Astrocyte of the cerebellum (primary cell): ENCODE results near the gene SPEF1.

Source experiments
- DNase-seq: peaks from one replicate; pipeline ENCODE4 v3.0.0-alpha.2; 2011; ENCODE audit warnings: low read depth
- H3K4me3 ChIP-seq: 2 replicates; pipeline ENCODE4 v1.5.1; 2011; ENCODE audit warnings: mild to moderate bottlenecking, low read depth, low read length, moderate library complexity
- in situ Hi-C: cut with HindIII; loops from 2 replicates; pipeline ENCODE4 v1.10.0; 2017; ENCODE audit warnings: low sequenced_read_pairs
- TF ChIP-seq, protein P1 (sequence below): IDR thresholded peaks from 2 replicates; pipeline ENCODE4 v1.5.1; 2012; ENCODE audit warnings: low read length, low read depth, moderate library complexity, mild to moderate bottlenecking; ENCODE audit errors: missing control alignments

SPEF1 gene

GRCh38 chr20:3738111-3739053, 42.9 kb downstream of the SPEF1 start:
- in situ Hi-C loops: no loop called here
- H3K4me3 ChIP-seq: no peak overlapping the region
- TF ChIP-seq, protein P1, sequence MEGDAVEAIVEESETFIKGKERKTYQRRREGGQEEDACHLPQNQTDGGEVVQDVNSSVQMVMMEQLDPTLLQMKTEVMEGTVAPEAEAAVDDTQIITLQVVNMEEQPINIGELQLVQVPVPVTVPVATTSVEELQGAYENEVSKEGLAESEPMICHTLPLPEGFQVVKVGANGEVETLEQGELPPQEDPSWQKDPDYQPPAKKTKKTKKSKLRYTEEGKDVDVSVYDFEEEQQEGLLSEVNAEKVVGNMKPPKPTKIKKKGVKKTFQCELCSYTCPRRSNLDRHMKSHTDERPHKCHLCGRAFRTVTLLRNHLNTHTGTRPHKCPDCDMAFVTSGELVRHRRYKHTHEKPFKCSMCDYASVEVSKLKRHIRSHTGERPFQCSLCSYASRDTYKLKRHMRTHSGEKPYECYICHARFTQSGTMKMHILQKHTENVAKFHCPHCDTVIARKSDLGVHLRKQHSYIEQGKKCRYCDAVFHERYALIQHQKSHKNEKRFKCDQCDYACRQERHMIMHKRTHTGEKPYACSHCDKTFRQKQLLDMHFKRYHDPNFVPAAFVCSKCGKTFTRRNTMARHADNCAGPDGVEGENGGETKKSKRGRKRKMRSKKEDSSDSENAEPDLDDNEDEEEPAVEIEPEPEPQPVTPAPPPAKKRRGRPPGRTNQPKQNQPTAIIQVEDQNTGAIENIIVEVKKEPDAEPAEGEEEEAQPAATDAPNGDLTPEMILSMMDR: no peak
- no peak for DNase-seq

DNA sequence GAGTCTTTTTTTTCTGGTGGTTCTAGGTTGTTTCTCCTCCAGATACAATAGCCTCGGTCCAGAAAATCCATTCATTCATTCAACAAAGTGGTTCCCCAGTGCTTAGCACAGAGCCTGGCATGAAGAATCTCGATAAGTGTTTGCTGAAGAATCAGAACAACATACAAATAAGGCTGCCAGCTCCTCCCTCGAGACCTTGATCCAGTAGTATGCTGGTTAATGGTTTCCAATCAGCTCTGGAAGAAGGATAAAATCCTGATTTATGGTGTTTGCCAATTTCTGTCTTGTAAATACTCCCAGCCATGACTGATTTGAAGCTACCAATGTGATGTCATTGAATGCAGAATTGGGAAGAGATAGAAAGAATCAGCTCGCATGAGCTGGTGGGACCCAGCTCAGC, 45.5 kb downstream of the SPEF1 start:
- in situ Hi-C loops: no loop called here
- TF ChIP-seq, protein P1: no peak
- no peak overlapping the region for H3K4me3 ChIP-seq
- DNase-seq: no peak

DNA sequence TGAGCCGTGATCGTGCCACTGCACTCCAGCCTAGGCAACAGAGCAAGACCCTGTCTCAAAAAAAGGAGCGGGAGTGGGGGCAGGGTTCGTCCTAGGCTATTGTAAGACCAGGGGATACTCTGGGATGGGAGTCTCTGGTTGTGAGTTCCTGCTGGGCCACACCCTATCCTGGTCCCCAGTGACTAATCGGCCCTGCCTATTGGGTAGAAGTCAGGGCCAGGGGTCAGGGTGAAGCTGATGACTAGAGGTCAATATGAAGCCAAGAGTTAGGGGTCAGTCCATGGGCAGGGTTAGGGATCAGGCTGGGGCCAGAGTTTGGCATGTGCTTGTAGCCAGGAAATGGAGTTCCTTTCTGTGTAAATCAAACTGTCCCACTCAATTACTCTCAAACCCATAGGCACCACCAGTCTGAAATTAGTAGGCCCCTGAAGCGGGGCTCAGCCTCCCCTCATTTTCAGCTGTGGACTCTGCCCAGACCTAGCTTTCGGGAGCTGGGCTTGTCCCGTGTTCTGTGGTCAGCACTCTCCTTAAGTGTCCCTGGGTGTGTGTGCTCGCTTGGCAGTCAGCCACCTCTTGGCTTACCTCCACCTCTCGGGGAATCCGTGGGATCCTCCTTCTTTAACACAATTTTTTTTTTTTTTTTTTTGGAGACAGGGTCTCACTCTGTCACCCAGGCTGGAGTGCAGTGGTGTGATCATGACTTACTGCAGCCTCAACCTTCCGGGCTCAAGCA, 47.0 kb downstream of the SPEF1 start:
- TF ChIP-seq, protein P1: no peak
- H3K4me3 ChIP-seq: no peak overlapping the region
- DNase-seq: no peak
- in situ Hi-C loops: no loop called here

DNA sequence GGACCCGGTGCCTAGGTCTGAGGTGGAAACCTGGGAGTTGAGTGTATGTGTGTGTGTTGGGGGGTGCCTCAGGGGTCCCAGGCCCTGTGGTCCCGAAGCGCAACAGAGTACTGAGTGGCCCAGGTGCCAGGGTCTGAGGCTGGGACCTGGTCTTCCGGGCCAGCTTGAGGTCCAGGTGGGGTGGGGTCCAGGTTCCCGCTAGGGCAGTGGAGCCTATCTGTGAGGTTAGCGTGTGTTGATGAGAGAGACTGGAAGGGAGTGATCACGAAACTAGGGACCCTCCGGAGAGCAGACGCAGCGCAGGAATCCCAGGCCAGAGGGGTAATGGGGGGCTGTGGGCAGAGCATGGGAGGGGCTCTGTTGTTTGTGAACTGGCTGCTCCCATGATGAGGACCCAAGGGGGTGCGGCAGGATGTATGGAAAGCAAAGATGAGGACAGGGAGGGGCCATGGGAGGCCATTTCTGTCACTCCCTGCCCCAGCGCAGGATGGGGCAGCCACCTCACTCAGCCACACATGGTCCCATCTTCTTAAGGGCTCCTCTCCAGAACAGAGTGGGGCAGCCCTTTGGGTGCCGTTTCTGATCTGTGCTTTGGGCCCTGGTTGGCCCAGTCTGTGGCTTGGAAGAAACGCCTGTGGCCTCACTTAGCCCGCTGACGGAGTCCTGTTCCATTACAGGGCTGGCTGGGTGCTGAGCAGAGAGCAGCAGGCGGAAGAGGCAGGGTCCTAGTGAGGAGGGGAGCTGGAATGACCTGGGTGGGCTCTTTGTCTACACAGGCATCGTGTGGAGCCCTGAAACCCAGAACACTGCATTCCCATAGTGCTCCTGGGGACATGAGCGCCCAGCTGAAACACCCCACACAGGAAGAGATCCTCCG, 47.9 kb downstream of the SPEF1 start:
- H3K4me3 ChIP-seq: no peak overlapping the region
- TF ChIP-seq, protein P1: no peak
- in situ Hi-C loops: no loop called here
- no peak for DNase-seq

DNA sequence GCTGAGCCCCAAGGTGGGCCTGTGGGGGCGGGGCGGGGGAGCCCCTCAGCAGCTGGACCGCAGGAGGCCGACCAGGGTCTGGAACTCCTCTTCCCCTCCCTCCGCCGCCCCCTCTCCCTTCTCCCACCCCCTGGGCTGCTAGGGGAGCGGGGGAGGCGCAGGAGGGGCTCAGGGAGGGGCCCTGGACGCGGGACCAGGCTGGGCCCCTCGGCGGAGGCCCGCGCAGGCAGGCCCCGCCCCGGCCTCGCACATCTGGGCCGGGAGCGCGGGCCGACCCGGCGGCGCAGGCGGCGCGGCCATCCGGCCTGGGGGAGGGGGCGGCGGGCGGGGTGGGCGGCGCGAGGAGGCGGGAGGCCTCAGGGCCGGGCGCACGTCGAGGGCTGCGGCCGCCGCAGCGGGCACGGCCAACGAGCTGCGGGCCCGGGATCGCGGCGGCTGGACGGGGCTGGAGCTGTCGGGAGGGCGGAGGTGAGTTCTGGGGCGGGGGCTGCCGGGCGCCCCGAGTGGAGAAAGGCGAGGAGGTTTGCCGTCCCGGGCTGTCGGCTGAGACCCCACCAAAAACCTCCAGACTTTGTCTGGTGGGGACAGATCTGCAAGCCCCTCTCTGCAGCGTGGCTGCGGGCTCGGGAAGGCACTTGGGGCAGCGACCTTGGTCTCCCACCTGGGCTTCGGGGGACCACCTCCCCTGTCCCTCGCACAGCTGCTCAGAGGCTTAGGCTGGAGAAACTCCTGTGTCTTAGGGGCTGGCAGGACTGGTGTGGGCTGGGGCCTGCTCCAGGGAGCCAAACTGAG, 48.7 kb downstream of the SPEF1 start, which contains the start of gene HSPA12B:
HSPA12B (plus strand) TSS at position 359 of the 792 bp plus-strand sequence. CDS start 5,990 bp downstream, outside the sequence.
- TF ChIP-seq, protein P1: no peak
- no peak within 1 kb of the TSS for H3K4me3 ChIP-seq
- in situ Hi-C loops: no loop called here
- DNase-seq: no peak

- TF ChIP-seq, protein P1: no peak
- no peak overlapping the region for H3K4me3 ChIP-seq
- no peak for DNase-seq
- in situ Hi-C loops: no loop called here
Observed at GRCh38 chr20:3731944-3732326, 49.3 kb downstream of the SPEF1 start.
